GM10266 (cell line): ENCODE data around the gene CUX1.
"Not testable (repeated sequence)": the region's sequence is repeated elsewhere in the genome, so short reads cannot be mapped to it uniquely, and the experiment has no call there.

Experiments used
- DNase-seq: peaks from one replicate; pipeline ENCODE4 v3.0.0; 2012; ENCODE audit errors: extremely low spot score
- CTCF ChIP-seq: IDR thresholded peaks from 2 replicates; pipeline ENCODE4 v1.5.1; 2012; ENCODE audit warnings: mild to moderate bottlenecking, low read depth; ENCODE audit not compliant: control insufficient read depth, insufficient read depth; ENCODE audit errors: missing control alignments

CUX1 gene

GRCh38 chr7:101922631-101923601, 105.5 kb downstream of the CUX1 start:
- DNase-seq: no peak
- no peak for TF ChIP-seq CTCF

GRCh38 chr7:101923602-101923985, 106.2 kb downstream of the CUX1 start:
- TF ChIP-seq CTCF: no peak
- DNase-seq: no peak

GRCh38 chr7:101924171-101924570, 106.7 kb downstream of the CUX1 start:
- DNase-seq: no peak
- TF ChIP-seq CTCF: no peak

- no peak for DNase-seq
- no peak for TF ChIP-seq CTCF
These were observed 108.8 kb downstream of the CUX1 start for GRCh38 chr7:101926265-101926664.

GRCh38 chr7:101927389-101927788, 110.0 kb downstream of the CUX1 start:
- no peak for TF ChIP-seq CTCF
- DNase-seq: no peak

GRCh38 chr7:101927802-101928201, 110.4 kb downstream of the CUX1 start:
- no peak for TF ChIP-seq CTCF
- no peak for DNase-seq

GRCh38 chr7:101929256-101929655, 111.8 kb downstream of the CUX1 start:
- DNase-seq: no peak
- TF ChIP-seq CTCF: no peak

- DNase-seq: not testable (repeated sequence)
These were observed 112.5 kb downstream of the CUX1 start for GRCh38 chr7:101929911-101930310.
